ENCODE data around the gene MGP. TPM values are rescaled to one million over a fixed set of nuclear protein-coding genes. Genes with fewer than 3 reads are reported as not detected.

The MGP gene
- total RNA-seq, 2 donors from 2014 or later, result 0.74 TPM; not detected in 1

GRCh38 chr12:14890701-14891100 is 5.0 kb upstream of the MGP start:
- H3K27ac Mint-ChIP-seq, result no peak overlapping the region
- peaks cover 17% of the 10 kb centered on the region for H3K27me3 Mint-ChIP-seq
- H3K4me1 Mint-ChIP-seq, result no peaks in the 10 kb centered on the region
- ATAC-seq (replicated peaks), result no peak
- no peaks in the 10 kb centered on the region for H3K9me3 Mint-ChIP-seq
- H3K36me3 Mint-ChIP-seq (ENCODE audit: low read depth), result no peaks in the 10 kb centered on the region
- H3K4me3 Mint-ChIP-seq, result no peak overlapping the region

GRCh38 chr12:14886271-14886670 is 617 bp upstream of the MGP start:
- Mint-ChIP-seq H3K9me3 (no peaks in the 10 kb centered on the region), H3K4me1 (no peaks in the 10 kb centered on the region), H3K27me3 (peaks cover 22% of the 10 kb centered on the region), H3K27ac (no peak overlapping the region), H3K4me3 (no peak overlapping the region), H3K36me3 (ENCODE audit: low read depth) (no peaks in the 10 kb centered on the region)
- ATAC-seq (replicated peaks), result no peak

- Mint-ChIP-seq H3K4me1 (no peaks in the 10 kb centered on the region), H3K27me3 (peaks cover 20% of the 10 kb centered on the region), H3K9me3 (no peaks in the 10 kb centered on the region), H3K4me3 (peak overlapping the region; percentile 54), H3K27ac (peak overlapping the region; percentile 52), H3K36me3 (ENCODE audit: low read depth) (no peaks in the 10 kb centered on the region)
- ATAC-seq (replicated peaks), result peak; percentile 99
These were observed 1.2 kb downstream of the MGP start for GRCh38 chr12:14884458-14884878.

- Mint-ChIP-seq H3K27me3 (peaks cover 20% of the 10 kb centered on the region), H3K4me1 (no peaks in the 10 kb centered on the region), H3K27ac (no peak overlapping the region), H3K9me3 (no peaks in the 10 kb centered on the region), H3K4me3 (no peak overlapping the region), H3K36me3 (ENCODE audit: low read depth) (no peaks in the 10 kb centered on the region)
- no peak for ATAC-seq (replicated peaks)
These were observed 2.0 kb downstream of the MGP start for GRCh38 chr12:14883686-14884085.

GRCh38 chr12:14880890-14881453 is 4.7 kb downstream of the MGP start:
- Mint-ChIP-seq H3K9me3 (no peaks in the 10 kb centered on the region), H3K36me3 (ENCODE audit: low read depth) (no peaks in the 10 kb centered on the region), H3K4me1 (no peaks in the 10 kb centered on the region), H3K4me3 (no peak overlapping the region), H3K27me3 (peaks cover 5% of the 10 kb centered on the region), H3K27ac (no peak overlapping the region)
- no peak for ATAC-seq (replicated peaks)

GRCh38 chr12:14879222-14879933 is 6.3 kb downstream of the MGP start:
- no peak overlapping the region for H3K27ac Mint-ChIP-seq
- H3K4me3 Mint-ChIP-seq, result no peak overlapping the region
- no peak for ATAC-seq (replicated peaks)
- no peaks in the 10 kb centered on the region for H3K4me1 Mint-ChIP-seq
- H3K27me3 Mint-ChIP-seq, result no peaks in the 10 kb centered on the region
- no peaks in the 10 kb centered on the region for H3K36me3 Mint-ChIP-seq (ENCODE audit: low read depth)
- no peaks in the 10 kb centered on the region for H3K9me3 Mint-ChIP-seq

- Mint-ChIP-seq H3K27ac (no peak overlapping the region), H3K36me3 (ENCODE audit: low read depth) (no peaks in the 10 kb centered on the region), H3K27me3 (no peaks in the 10 kb centered on the region), H3K4me1 (no peaks in the 10 kb centered on the region), H3K9me3 (no peaks in the 10 kb centered on the region), H3K4me3 (no peak overlapping the region)
- ATAC-seq (replicated peaks), result no peak
These were observed 7.2 kb downstream of the MGP start for GRCh38 chr12:14878488-14878887.

- Mint-ChIP-seq H3K4me3 (no peak overlapping the region), H3K4me1 (no peaks in the 10 kb centered on the region), H3K9me3 (no peaks in the 10 kb centered on the region), H3K27me3 (peaks cover 3% of the 10 kb centered on the region), H3K27ac (no peak overlapping the region), H3K36me3 (ENCODE audit: low read depth) (no peaks in the 10 kb centered on the region)
- no peak for ATAC-seq (replicated peaks)
These were observed 8.8 kb downstream of the MGP start for GRCh38 chr12:14876833-14877232.

GRCh38 chr12:14874882-14875281 is 10.8 kb downstream of the MGP start:
- no peak overlapping the region for H3K27ac Mint-ChIP-seq
- peaks cover 3% of the 10 kb centered on the region for H3K27me3 Mint-ChIP-seq
- H3K4me1 Mint-ChIP-seq, result no peaks in the 10 kb centered on the region
- ATAC-seq (replicated peaks), result no peak
- H3K36me3 Mint-ChIP-seq (ENCODE audit: low read depth), result no peaks in the 10 kb centered on the region
- no peak overlapping the region for H3K4me3 Mint-ChIP-seq
- H3K9me3 Mint-ChIP-seq, result no peaks in the 10 kb centered on the region

GRCh38 chr12:14873440-14874185 is 12.0 kb downstream of the MGP start:
- Mint-ChIP-seq H3K4me3 (no peak overlapping the region), H3K4me1 (no peaks in the 10 kb centered on the region), H3K27me3 (peaks cover 3% of the 10 kb centered on the region), H3K27ac (no peak overlapping the region), H3K9me3 (no peaks in the 10 kb centered on the region), H3K36me3 (ENCODE audit: low read depth) (no peaks in the 10 kb centered on the region)
- ATAC-seq (replicated peaks), result no peak

GRCh38 chr12:14871886-14872285 is 13.8 kb downstream of the MGP start:
- no peaks in the 10 kb centered on the region for H3K36me3 Mint-ChIP-seq (ENCODE audit: low read depth)
- no peak for ATAC-seq (replicated peaks)
- H3K9me3 Mint-ChIP-seq, result peaks cover 4% of the 10 kb centered on the region
- H3K4me3 Mint-ChIP-seq, result no peak overlapping the region
- no peak overlapping the region for H3K27ac Mint-ChIP-seq
- peaks cover 7% of the 10 kb centered on the region for H3K27me3 Mint-ChIP-seq
- H3K4me1 Mint-ChIP-seq, result no peaks in the 10 kb centered on the region

- H3K4me3 Mint-ChIP-seq, result no peak overlapping the region
- H3K27ac Mint-ChIP-seq, result no peak overlapping the region
- H3K4me1 Mint-ChIP-seq, result no peaks in the 10 kb centered on the region
These were observed 14.4 kb downstream of the MGP start for GRCh38 chr12:14871247-14871646.

GRCh38 chr12:14868916-14869506 is 16.6 kb downstream of the MGP start:
- H3K4me1 Mint-ChIP-seq, result no peaks in the 10 kb centered on the region
- no peaks in the 10 kb centered on the region for H3K36me3 Mint-ChIP-seq (ENCODE audit: low read depth)
- H3K27ac Mint-ChIP-seq, result no peak overlapping the region
- peaks cover 4% of the 10 kb centered on the region for H3K9me3 Mint-ChIP-seq
- peaks cover 7% of the 10 kb centered on the region for H3K27me3 Mint-ChIP-seq
- H3K4me3 Mint-ChIP-seq, result no peak overlapping the region
- no peak for ATAC-seq (replicated peaks)

More at GRCh38 chr12:14871247-14871646, 14.4 kb downstream of the MGP start:
- peaks cover 4% of the 10 kb centered on the region for H3K9me3 Mint-ChIP-seq
- peaks cover 7% of the 10 kb centered on the region for H3K27me3 Mint-ChIP-seq
- ATAC-seq (replicated peaks), result no peak
- H3K36me3 Mint-ChIP-seq (ENCODE audit: low read depth), result no peaks in the 10 kb centered on the region

- no peaks in the 10 kb centered on the region for H3K9me3 Mint-ChIP-seq
- H3K27me3 Mint-ChIP-seq, result no peaks in the 10 kb centered on the region
- no peak overlapping the region for H3K27ac Mint-ChIP-seq
- no peaks in the 10 kb centered on the region for H3K4me1 Mint-ChIP-seq
- no peaks in the 10 kb centered on the region for H3K36me3 Mint-ChIP-seq (ENCODE audit: low read depth)
- ATAC-seq (replicated peaks), result no peak
- H3K4me3 Mint-ChIP-seq, result no peak overlapping the region
These were observed 25.2 kb downstream of the MGP start for GRCh38 chr12:14860490-14860889.

- Mint-ChIP-seq H3K27ac (no peak overlapping the region), H3K4me1 (no peaks in the 10 kb centered on the region), H3K36me3 (ENCODE audit: low read depth) (no peaks in the 10 kb centered on the region), H3K27me3 (no peaks in the 10 kb centered on the region), H3K9me3 (no peaks in the 10 kb centered on the region), H3K4me3 (no peak overlapping the region)
- no peak for ATAC-seq (replicated peaks)
These were observed 27.1 kb downstream of the MGP start for GRCh38 chr12:14858513-14858912.
